BJ (cell line): Measurements from ENCODE around the gene SAP130. TPM values are rescaled to one million over a fixed set of nuclear protein-coding genes. Genes with fewer than 3 reads are reported as not detected.

Experiments used
- CTCF ChIA-PET: fragments of 350-600 bp; formaldehyde crosslinking; extraction: SDS; loops from one replicate; lab custom pipeline; 2021; ENCODE audit warnings: antibody characterized with exemption, inconsistent platforms; lab: Yijun Ruan, JAX
- POLR2A ChIA-PET: fragments of 300-600 bp; sonication (Branson Sonifier 250); formaldehyde crosslinking; extraction: SDS; loops from one replicate; lab custom pipeline; 2021; ENCODE audit warnings: antibody characterized with exemption; lab: Charles Lee
- DNase-seq: peaks from one replicate; pipeline ENCODE4 v3.0.0-alpha.2; 2011; ENCODE audit warnings: low read depth
- H3K27me3 ChIP-seq: 2 replicates; pipeline ENCODE4 v1.6.0; 2011; ENCODE audit warnings: low read length; ENCODE audit not compliant: control insufficient read depth, insufficient read depth
- H3K36me3 ChIP-seq: 2 replicates; pipeline ENCODE4 v1.5.1; 2011; ENCODE audit warnings: low read length; ENCODE audit not compliant: control insufficient read depth, insufficient read depth
- H3K4me3 ChIP-seq: 2 replicates; pipeline ENCODE4 v1.5.1; 2011; ENCODE audit warnings: low read depth, mild to moderate bottlenecking, control low read depth, low read length
- polyA plus RNA-seq: library from polyadenylated mRNA; depleted of rRNA; stranded (reverse); fragments of >200 nt; gene quantifications from 2 replicates; pipeline ENCODE4 v1.2.3, GENCODE V29; 2011
- TF ChIP-seq, protein P1 (sequence below): IDR thresholded peaks from 2 replicates; pipeline ENCODE4 v1.5.1; 2011; ENCODE audit warnings: low read depth, mild to moderate bottlenecking, control low read depth, inconsistent platforms, low read length, moderate library complexity; ENCODE audit not compliant: insufficient read depth

The SAP130 gene
- polyA plus RNA-seq, 1 experiment: 20.4 TPM

DNA sequence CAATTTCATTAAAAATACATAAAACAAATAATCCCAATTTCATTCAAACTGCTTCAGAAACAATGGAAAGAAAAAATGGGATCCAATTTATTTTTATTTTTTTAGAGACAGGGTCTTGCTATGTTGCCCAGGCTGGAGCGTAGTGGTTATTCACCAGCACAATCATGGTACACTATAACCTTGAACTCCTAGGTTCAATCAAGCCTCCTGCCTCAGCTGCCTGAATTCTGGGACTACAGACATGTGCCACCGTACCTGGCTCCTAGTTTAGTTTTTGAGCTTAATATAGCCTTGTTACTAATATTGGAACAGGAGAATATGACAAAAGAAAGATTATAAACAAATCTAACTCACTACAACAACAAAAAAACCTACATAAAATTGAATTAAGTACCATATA is 34.2 kb downstream of the SAP130 start:
- ChIA-PET CTCF (no interaction called here), POLR2A (no interaction called here)
- DNase-seq: no peak
- Histone ChIP-seq H3K36me3 (peaks cover 10% of the 10 kb centered on the region), H3K4me3 (no peak overlapping the region), H3K27me3 (no peaks in the 10 kb centered on the region)
- TF ChIP-seq, protein P1, sequence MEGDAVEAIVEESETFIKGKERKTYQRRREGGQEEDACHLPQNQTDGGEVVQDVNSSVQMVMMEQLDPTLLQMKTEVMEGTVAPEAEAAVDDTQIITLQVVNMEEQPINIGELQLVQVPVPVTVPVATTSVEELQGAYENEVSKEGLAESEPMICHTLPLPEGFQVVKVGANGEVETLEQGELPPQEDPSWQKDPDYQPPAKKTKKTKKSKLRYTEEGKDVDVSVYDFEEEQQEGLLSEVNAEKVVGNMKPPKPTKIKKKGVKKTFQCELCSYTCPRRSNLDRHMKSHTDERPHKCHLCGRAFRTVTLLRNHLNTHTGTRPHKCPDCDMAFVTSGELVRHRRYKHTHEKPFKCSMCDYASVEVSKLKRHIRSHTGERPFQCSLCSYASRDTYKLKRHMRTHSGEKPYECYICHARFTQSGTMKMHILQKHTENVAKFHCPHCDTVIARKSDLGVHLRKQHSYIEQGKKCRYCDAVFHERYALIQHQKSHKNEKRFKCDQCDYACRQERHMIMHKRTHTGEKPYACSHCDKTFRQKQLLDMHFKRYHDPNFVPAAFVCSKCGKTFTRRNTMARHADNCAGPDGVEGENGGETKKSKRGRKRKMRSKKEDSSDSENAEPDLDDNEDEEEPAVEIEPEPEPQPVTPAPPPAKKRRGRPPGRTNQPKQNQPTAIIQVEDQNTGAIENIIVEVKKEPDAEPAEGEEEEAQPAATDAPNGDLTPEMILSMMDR: no peak

DNA sequence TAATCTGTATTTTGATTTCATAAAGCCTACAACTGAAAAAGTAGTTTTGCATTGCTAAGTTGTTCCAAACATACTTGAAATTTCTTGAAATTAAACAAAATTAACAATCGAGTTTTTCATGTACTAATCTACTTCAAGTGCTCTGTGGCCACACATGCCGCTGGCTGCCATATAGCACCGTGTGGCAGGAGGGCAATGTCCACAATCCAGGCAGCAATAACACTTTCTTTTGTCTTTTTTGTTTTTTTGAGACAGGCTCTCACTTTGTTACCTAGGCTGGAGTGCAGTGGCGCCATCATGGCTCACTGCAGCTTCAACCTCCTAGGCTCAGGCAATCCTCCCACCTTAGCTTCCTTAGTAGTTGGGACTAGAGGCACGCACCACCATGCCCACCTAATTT is 36.1 kb downstream of the SAP130 start:
- TF ChIP-seq, protein P1: no peak
- POLR2A ChIA-PET: no interaction called here
- DNase-seq: no peak
- no peaks in the 10 kb centered on the region for H3K27me3 ChIP-seq
- CTCF ChIA-PET: no interaction called here
- H3K36me3 ChIP-seq: peaks cover 7% of the 10 kb centered on the region
- H3K4me3 ChIP-seq: no peak overlapping the region

DNA sequence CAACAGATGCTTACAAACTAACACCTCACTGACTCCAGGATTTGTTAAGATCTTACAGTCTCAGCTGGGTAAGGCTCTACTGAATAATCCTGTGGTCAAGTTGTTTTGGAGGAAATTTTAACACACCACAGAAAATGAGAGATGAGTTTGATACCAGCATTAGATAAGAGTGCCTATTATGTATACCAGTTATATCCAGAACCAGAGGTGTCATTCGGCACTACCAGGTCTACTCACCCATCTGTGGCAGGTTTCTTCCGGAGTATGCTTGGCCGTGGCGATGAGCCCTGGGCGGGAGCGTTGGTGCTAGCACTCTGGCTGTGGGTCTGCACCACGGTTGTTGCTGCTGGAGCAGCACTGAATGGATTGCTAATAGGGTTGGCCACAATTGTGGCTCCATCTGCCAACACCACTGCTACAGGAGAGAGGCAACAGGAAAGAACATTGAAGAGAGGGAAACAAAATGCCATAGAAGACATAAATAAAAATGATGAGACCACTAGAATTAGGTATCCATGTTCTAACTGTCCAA is 41.2 kb downstream of the SAP130 start:
- Histone ChIP-seq H3K4me3 (no peak overlapping the region), H3K27me3 (no peaks in the 10 kb centered on the region), H3K36me3 (peaks cover 10% of the 10 kb centered on the region)
- DNase-seq: no peak
- CTCF ChIA-PET: interaction anchor here (0.6 kb wide), 1 partner anchor 47 kb away, joined by 3 read pairs; no protein-coding TSS in a partner anchor
- POLR2A ChIA-PET: no interaction called here
- TF ChIP-seq, protein P1: no peak

DNA sequence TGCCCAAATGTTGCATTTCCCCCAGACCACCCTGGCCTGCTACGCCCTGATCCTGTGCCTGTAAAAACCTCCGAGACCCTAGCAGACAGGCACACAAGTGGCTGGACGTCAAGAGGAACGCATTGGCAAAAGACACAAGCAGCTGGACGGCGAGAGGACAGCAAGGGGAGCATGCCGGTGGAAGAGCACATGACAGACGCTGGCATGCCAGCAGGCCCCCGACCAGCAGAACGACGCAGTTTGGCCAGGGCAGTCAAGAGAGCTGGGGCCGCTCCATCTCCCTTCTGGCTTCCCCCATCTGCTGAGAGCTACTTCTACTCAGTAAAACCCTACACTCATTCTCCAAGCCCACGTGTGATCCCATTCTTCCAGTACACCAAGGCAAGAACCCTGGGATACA is 42.1 kb downstream of the SAP130 start:
- POLR2A ChIA-PET: no interaction called here
- TF ChIP-seq, protein P1: no peak
- Histone ChIP-seq H3K4me3 (no peak overlapping the region), H3K27me3 (no peaks in the 10 kb centered on the region), H3K36me3 (peaks cover 10% of the 10 kb centered on the region)
- no peak for DNase-seq
- CTCF ChIA-PET: no interaction called here

DNA sequence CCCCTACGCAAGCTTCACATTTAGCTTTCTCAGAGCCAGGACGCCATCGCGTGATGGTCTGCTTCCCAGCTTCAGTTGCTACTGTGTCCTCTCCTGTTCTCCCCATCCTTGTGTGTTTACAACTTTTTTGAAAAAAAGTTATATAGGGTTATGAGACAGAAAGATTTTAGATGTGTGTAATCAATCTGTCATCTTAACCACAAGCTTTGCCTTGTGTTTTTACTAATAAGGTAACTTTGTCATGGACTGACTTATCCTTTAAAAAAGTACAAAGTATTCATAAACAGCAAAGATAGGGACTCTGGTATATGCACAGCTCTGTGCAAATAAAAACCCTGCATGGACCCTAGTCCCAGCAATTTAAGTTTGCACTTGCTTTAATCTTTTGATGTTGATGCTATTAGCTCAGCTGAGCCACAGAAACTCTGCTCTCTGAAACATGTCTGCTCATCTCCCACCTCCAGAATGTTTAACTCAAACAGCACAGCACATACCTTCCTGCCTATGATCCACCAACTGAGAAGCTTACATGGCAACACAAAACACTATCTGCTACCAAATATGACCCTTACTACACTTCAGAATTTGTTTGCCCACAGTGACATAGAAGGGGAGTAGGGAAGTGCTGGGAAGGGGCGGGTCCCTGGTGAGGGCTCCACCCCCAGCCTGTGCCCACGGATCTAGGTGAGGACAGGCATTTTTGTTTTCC is 42.7 kb downstream of the SAP130 start:
- ChIA-PET CTCF (no interaction called here), POLR2A (no interaction called here)

More for the DNA sequence above, 42.7 kb downstream of the SAP130 start:
- Histone ChIP-seq H3K4me3 (no peak overlapping the region), H3K36me3 (peaks cover 10% of the 10 kb centered on the region), H3K27me3 (no peaks in the 10 kb centered on the region)
- DNase-seq: no peak
- TF ChIP-seq, protein P1: no peak
